Measurements from ENCODE around the gene C1QA. TPM values are rescaled to one million over a fixed set of nuclear protein-coding genes. Genes with fewer than 3 reads are reported as not detected.

Gene C1QA
- total RNA-seq, 2 donors from 2014 or later: 29.7 to 68.0 TPM

DNA sequence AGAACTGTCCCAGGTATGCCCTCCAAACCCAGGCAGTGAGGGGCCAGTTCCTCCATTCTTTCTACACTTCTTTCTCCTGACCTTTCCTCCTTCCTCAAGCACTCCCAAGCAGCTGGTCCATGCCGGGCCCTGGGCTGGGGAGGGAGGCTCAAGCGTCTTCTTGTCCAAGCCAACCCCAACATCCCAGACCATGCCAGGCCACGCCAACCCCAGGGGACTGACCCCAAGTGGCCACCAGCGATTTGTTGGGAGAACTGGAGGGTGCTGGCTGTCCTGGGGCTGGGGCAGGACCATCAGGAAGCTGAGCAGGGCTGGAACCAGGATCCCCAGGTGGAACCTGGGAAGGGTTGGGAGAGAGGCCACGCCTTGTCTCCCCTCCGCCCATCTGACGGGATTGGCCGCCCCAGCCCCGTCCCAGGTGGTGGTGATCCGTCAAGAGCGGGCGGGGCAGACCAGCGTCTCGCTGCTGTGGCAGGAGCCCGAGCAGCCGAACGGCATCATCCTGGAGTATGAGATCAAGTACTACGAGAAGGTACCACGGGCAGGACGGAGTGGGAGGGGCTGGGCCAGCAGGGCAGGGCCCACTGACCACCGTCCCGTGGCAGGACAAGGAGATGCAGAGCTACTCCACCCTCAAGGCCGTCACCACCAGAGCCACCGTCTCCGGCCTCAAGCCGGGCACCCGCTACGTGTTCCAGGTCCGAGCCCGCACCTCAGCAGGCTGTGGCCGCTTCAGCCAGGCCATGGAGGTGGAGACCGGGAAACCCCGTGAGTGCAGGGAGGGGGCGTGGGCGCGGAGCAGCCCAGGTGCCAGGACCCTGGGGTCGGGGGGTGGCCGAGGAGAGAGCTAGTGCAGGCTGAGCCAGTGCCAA is 43.3 kb upstream of the C1QA start:
- DNase-seq: no peak
- H3K27me3 ChIP-seq: no peaks in the 10 kb centered on the region
- intact Hi-C loops (cut with DNase I): no loop called here

DNA sequence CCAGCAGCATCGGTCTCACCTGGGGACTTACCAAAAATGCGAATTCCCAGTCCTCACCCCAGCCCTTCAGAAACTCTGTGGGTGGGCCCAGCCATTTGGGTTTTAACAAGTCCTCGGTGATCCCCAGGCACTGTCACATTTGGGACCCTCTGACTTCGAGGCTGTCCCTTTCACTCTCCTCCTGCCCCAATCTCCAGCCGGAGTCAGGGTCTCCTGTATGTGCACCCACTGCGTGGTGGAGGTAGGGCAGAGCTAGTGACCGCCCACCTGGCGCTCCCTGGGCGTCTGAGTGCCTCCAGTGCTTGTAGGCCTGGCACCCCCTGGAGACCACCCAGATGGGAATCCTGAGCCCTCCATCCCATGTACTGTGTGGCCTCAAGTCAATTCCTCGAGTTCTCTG is 42.0 kb upstream of the C1QA start:
- Histone ChIP-seq H3K9me3 (no peaks in the 10 kb centered on the region), H3K4me3 (no peak overlapping the region), H3K27me3 (no peaks in the 10 kb centered on the region), H3K36me3 (replicated peaks in 1 of 2; ENCODE audit: insufficient read depth in 1 of 2, low read depth in 2 of 2) (no peaks in the 10 kb centered on the region), H3K4me1 (no peaks in the 10 kb centered on the region), H3K27ac (no peak overlapping the region)
- ATAC-seq (no peak), DNase-seq (no peak)
- intact Hi-C loops (cut with DNase I): no loop called here
- TF ChIP-seq, protein P1, sequence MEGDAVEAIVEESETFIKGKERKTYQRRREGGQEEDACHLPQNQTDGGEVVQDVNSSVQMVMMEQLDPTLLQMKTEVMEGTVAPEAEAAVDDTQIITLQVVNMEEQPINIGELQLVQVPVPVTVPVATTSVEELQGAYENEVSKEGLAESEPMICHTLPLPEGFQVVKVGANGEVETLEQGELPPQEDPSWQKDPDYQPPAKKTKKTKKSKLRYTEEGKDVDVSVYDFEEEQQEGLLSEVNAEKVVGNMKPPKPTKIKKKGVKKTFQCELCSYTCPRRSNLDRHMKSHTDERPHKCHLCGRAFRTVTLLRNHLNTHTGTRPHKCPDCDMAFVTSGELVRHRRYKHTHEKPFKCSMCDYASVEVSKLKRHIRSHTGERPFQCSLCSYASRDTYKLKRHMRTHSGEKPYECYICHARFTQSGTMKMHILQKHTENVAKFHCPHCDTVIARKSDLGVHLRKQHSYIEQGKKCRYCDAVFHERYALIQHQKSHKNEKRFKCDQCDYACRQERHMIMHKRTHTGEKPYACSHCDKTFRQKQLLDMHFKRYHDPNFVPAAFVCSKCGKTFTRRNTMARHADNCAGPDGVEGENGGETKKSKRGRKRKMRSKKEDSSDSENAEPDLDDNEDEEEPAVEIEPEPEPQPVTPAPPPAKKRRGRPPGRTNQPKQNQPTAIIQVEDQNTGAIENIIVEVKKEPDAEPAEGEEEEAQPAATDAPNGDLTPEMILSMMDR (IDR thresholded peaks at IDR 0.05): no peak
- no peak for TF ChIP-seq POLR2A (IDR thresholded peaks at IDR 0.05)
- WGBS, 2 donors: 67 to 76% methylated on average over 3 to 10 of the region's 10 CpGs

More for the DNA sequence above, 43.3 kb upstream of the C1QA start:
- no peaks in the 10 kb centered on the region for H3K9me3 ChIP-seq
- H3K4me1 ChIP-seq: no peaks in the 10 kb centered on the region
- TF ChIP-seq POLR2A (IDR thresholded peaks at IDR 0.05): no peak
- TF ChIP-seq, protein P1 (IDR thresholded peaks at IDR 0.05): no peak
- WGBS, 2 donors: 55 to 82% methylated on average over 6 to 38 of the region's 38 CpGs
- H3K4me3 ChIP-seq: no peak overlapping the region
- ATAC-seq: no peak
- no peaks in the 10 kb centered on the region for H3K36me3 ChIP-seq (replicated peaks in 1 of 2; ENCODE audit: insufficient read depth in 1 of 2, low read depth in 2 of 2)
- no peak overlapping the region for H3K27ac ChIP-seq

- Histone ChIP-seq H3K36me3 (replicated peaks in 1 of 2; ENCODE audit: insufficient read depth in 1 of 2, low read depth in 2 of 2) (no peaks in the 10 kb centered on the region), H3K9me3 (no peaks in the 10 kb centered on the region), H3K27ac (no peak overlapping the region), H3K4me1 (no peaks in the 10 kb centered on the region), H3K4me3 (no peak overlapping the region), H3K27me3 (no peaks in the 10 kb centered on the region)
- ATAC-seq (no peak), DNase-seq (no peak)
- WGBS, 2 donors: 87% methylated on average over 7 of the region's 7 CpGs; no CpG with 5 or more reads in 1 of the 2 donors
- no peak for TF ChIP-seq POLR2A (IDR thresholded peaks at IDR 0.05)
- TF ChIP-seq, protein P1 (IDR thresholded peaks at IDR 0.05): no peak
- intact Hi-C loops (cut with DNase I): no loop called here
Measured at GRCh38 chr1:22595108-22595507, 41.3 kb upstream of the C1QA start.

DNA sequence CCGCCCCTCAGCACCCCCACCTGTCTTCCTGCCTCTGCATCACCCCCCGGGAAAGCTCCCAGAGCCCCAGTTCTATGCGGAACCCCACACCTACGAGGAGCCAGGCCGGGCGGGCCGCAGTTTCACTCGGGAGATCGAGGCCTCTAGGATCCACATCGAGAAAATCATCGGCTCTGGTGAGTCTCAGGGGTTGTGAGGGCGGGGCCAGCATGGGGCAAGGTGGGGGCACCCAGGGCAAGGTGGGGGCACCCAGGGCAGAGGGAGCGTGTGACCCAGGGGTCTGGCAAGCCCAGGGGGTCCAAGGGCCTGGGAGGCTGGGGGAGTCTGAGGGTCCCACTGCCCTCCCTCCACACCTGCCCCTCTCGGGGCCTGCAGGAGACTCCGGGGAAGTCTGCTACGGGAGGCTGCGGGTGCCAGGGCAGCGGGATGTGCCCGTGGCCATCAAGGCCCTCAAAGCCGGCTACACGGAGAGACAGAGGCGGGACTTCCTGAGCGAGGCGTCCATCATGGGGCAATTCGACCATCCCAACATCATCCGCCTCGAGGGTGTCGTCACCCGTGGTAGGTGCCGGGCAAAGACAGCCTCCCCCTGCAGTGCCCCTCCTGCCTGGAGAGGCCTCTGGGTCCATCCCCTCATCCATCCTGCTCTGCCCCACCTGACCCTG is 39.0 kb upstream of the C1QA start:
- DNase-seq (no peak), ATAC-seq (no peak)
- Histone ChIP-seq H3K4me3 (no peak overlapping the region), H3K4me1 (no peaks in the 10 kb centered on the region), H3K27me3 (peaks cover 0 to 5% of the 10 kb centered on the region in 2 donors), H3K27ac (no peak overlapping the region), H3K36me3 (replicated peaks in 1 of 2; ENCODE audit: insufficient read depth in 1 of 2, low read depth in 2 of 2) (no peaks in the 10 kb centered on the region), H3K9me3 (no peaks in the 10 kb centered on the region)
- 86 to 93% methylated on average over 8 to 30 of the region's 30 CpGs for WGBS, 2 donors
- no peak for TF ChIP-seq POLR2A (IDR thresholded peaks at IDR 0.05)
- TF ChIP-seq, protein P1 (IDR thresholded peaks at IDR 0.05): no peak
- intact Hi-C loops (cut with DNase I): no loop called here
